GM12878 (cell line): ENCODE results near the gene TSFM. TPM values are rescaled to one million over a fixed set of nuclear protein-coding genes. Genes with fewer than 3 reads are reported as not detected.

Source experiments
- CBX3 ChIP-seq: fragments of 200-600 bp; sonication (generic); IDR thresholded peaks from 2 replicates; pipeline ENCODE4 v1.6.1; 2016; ENCODE audit warnings: low read depth, borderline replicate concordance
- EED ChIP-seq: sonication (generic); IDR thresholded peaks from 2 replicates; pipeline ENCODE4 v1.6.1; 2016; ENCODE audit warnings: antibody characterized with exemption, low read depth
- EZH2 ChIP-seq: IDR thresholded peaks from 2 replicates; pipeline ENCODE4 v1.6.1; 2012; ENCODE audit warnings: low read depth, mild to moderate bottlenecking, control low read depth, inconsistent platforms, low read length, borderline replicate concordance; ENCODE audit not compliant: control insufficient read depth
- FOS ChIP-seq: IDR thresholded peaks from 3 replicates; pipeline ENCODE4 v1.6.1; 2011; ENCODE audit warnings: borderline replicate concordance; ENCODE audit not compliant: insufficient read length; ENCODE audit errors: extremely low read depth
- HDAC6 ChIP-seq: fragments of 200-600 bp; sonication (generic); IDR thresholded peaks from one replicate; pipeline ENCODE4 v1.8.0; 2017; ENCODE audit warnings: antibody characterized with exemption; ENCODE audit not compliant: unreplicated experiment
- MTA3 ChIP-seq: IDR thresholded peaks from 2 replicates; pipeline ENCODE4 v1.6.1; 2012; ENCODE audit warnings: low read length, inconsistent platforms, borderline replicate concordance
- NFYA ChIP-seq: IDR thresholded peaks from 2 replicates; pipeline ENCODE4 v1.6.1; 2011; ENCODE audit warnings: low read depth, mild to moderate bottlenecking, low read length, improper control_type of control experiment, borderline replicate concordance
- NFYB ChIP-seq: IDR thresholded peaks from 2 replicates; pipeline ENCODE4 v1.6.1; 2011; ENCODE audit warnings: low read depth, mild to moderate bottlenecking, low read length, improper control_type of control experiment, moderate library complexity; ENCODE audit not compliant: insufficient read depth
- NR2C1 ChIP-seq: fragments of 450-650 bp; IDR thresholded peaks from 2 replicates; pipeline ENCODE4 v1.6.1; 2017; ENCODE audit warnings: antibody characterized with exemption, mild to moderate bottlenecking, moderate library complexity
- NR2F1 ChIP-seq: fragments of 450-650 bp; conservative IDR thresholded peaks from 2 replicates; pipeline ENCODE4 v1.6.1; 2017; ENCODE audit warnings: mild to moderate bottlenecking
- NRF1 ChIP-seq: conservative IDR thresholded peaks from 2 replicates; pipeline ENCODE4 v1.6.1; 2011; ENCODE audit warnings: mild to moderate bottlenecking, low read depth, low read length, improper control_type of control experiment
- PML ChIP-seq: IDR thresholded peaks from 2 replicates; pipeline ENCODE4 v1.6.1; 2012; ENCODE audit warnings: low read length, inconsistent platforms
- POLR2AphosphoS2 ChIP-seq: IDR thresholded peaks from 2 replicates; pipeline ENCODE4 v1.6.1; 2011; ENCODE audit warnings: low read depth, mild to moderate bottlenecking, low read length, improper control_type of control experiment, moderate library complexity
- RUNX3 ChIP-seq: IDR thresholded peaks from 2 replicates; pipeline ENCODE4 v1.6.1; 2012; ENCODE audit warnings: low read length, inconsistent platforms
- SMAD1 ChIP-seq: fragments of 450-650 bp; IDR thresholded peaks from 2 replicates; pipeline ENCODE4 v1.6.1; 2018; ENCODE audit warnings: mild to moderate bottlenecking, low read depth; ENCODE audit not compliant: partially characterized antibody
- TAF1 ChIP-seq: IDR thresholded peaks from 2 replicates; pipeline ENCODE4 v1.6.1; 2011; ENCODE audit warnings: mild to moderate bottlenecking, low read depth, low read length, borderline replicate concordance
- TCF12 ChIP-seq: IDR thresholded peaks from 2 replicates; pipeline ENCODE4 v1.6.1; 2011; ENCODE audit warnings: low read depth, mild to moderate bottlenecking, low read length
- ZNF24 ChIP-seq: fragments of 450-650 bp; IDR thresholded peaks from 2 replicates; pipeline ENCODE4 v1.6.1; 2017; ENCODE audit warnings: antibody characterized with exemption, mild to moderate bottlenecking
- polyA plus RNA-seq, 11 experiments: library from polyadenylated mRNA; depleted of rRNA in 4 of 11; unstranded in 6 of 11; stranded (reverse) in 5 of 11; fragments of >200 nt; fragmentation: Nextera tagmentation in 4 of 11; fragmentation: Illumina TruSeq in 1 of 11; extraction: Ambion mirVana in 4 of 11; extraction: Trizol in 1 of 11; gene quantifications; 1 replicate in 1 of 11; 2 replicates in 10 of 11; pipeline versions ENCODE4 v1.2.1 to v1.2.3, GENCODE V29; 2011 to 2016; ENCODE audit warnings: inconsistent platforms in 2 of 11, missing spikeins in 2 of 11, low read depth in 1 of 11
- total RNA-seq, 4 experiments: library from RNA; depleted of rRNA in 3 of 4; stranded (reverse); fragments of >200 nt in 3 of 4; fragmentation: Illumina TruSeq in 1 of 4; extraction: Trizol in 1 of 4; gene quantifications; 2 replicates each; pipeline versions ENCODE4 v1.2.1 to v1.2.3, GENCODE V29; 2013 to 2021
- TF ChIP-seq, protein P1 (sequence below): fragments of 450-650 bp; IDR thresholded peaks from 2 replicates; pipeline ENCODE4 v1.6.1; 2017; ENCODE audit warnings: borderline replicate concordance
- TF ChIP-seq, protein P2 (sequence below): IDR thresholded peaks from 2 replicates; pipeline ENCODE4 v1.6.1; 2012; ENCODE audit warnings: low read length, inconsistent platforms
- TF ChIP-seq, protein P3 (sequence below): fragments of 450-650 bp; IDR thresholded peaks from 2 replicates; pipeline ENCODE4 v1.6.1; 2017; ENCODE audit warnings: mild to moderate bottlenecking, low read depth, inconsistent platforms; ENCODE audit not compliant: poor library complexity, severe bottlenecking
- TF ChIP-seq, protein P4 (sequence below): IDR thresholded peaks from 2 replicates; pipeline ENCODE4 v1.6.1; 2011; ENCODE audit warnings: low read depth, low read length, improper control_type of control experiment, borderline replicate concordance

Gene TSFM
- total and polyA plus RNA-seq, 10 of the 15 experiments (the other 5 are each of a cell fraction or from before 2014, with no cell fraction given): 36.7 to 132 (median 45.6) TPM

DNA sequence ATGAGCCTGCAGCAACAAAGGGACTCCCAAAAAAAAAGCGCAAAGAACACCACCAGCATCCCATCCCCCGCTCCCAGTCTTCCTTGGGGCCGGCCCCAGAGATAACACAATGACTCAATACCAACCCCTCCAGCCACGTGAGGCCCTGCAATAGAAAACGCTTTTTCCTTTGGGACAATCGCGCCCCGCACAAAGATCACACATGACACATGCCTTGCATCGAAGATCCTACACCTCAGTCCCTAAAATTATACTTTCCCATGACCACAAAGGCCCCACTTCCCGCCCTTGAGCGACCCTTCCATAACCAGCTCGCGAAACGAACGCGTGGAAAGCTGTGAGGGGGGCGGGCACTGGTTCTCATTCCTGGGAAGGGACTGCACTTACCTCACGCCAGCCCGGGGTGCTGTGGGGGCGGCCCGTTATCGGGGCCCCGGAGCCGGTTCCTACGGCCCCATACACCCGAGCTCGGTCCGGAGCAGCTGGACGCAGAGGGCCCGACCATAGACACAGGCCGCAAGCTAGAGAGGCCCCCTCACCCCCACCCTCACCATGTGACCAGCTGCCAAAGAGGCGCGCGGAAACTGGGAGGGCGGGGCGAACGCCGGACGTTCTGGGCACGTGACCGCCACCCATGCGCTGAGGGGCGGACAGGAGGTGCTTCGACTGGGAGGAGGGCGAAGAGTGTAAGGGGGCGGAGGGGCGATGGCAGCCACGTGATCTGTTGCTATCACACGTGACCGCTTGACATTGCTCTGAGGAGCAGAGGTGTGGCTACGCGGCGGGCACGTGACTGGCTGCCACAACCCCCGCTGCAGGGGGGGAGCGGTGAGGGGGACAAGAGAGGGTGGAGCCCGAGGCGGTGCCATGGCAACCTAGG is 30.6 kb upstream of the TSFM start, which contains the start of gene CDK4 (continued):
- TF ChIP-seq TAF1: peak; percentile 77
- peak; percentile 50 for TF ChIP-seq RUNX3
- TF ChIP-seq POLR2AphosphoS2: no peak; the same call in 1 of the 2 replicates
- TF ChIP-seq, protein P1, sequence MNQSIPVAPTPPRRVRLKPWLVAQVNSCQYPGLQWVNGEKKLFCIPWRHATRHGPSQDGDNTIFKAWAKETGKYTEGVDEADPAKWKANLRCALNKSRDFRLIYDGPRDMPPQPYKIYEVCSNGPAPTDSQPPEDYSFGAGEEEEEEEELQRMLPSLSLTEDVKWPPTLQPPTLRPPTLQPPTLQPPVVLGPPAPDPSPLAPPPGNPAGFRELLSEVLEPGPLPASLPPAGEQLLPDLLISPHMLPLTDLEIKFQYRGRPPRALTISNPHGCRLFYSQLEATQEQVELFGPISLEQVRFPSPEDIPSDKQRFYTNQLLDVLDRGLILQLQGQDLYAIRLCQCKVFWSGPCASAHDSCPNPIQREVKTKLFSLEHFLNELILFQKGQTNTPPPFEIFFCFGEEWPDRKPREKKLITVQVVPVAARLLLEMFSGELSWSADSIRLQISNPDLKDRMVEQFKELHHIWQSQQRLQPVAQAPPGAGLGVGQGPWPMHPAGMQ: no peak
- 0 out of 2 replicates have a peak, but pooled peaks have one; percentile 9 for TF ChIP-seq NR2C1
- no peak for TF ChIP-seq HDAC6
- TF ChIP-seq PML: peak; percentile 67; the same call in 1 of the 2 replicates
- TF ChIP-seq, protein P2, sequence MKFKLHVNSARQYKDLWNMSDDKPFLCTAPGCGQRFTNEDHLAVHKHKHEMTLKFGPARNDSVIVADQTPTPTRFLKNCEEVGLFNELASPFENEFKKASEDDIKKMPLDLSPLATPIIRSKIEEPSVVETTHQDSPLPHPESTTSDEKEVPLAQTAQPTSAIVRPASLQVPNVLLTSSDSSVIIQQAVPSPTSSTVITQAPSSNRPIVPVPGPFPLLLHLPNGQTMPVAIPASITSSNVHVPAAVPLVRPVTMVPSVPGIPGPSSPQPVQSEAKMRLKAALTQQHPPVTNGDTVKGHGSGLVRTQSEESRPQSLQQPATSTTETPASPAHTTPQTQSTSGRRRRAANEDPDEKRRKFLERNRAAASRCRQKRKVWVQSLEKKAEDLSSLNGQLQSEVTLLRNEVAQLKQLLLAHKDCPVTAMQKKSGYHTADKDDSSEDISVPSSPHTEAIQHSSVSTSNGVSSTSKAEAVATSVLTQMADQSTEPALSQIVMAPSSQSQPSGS: no peak
- no peak for TF ChIP-seq SMAD1
- peak; percentile 31; the same call in 1 of the 2 replicates for TF ChIP-seq NRF1
- TF ChIP-seq FOS: peak; percentile 92
- no peak for TF ChIP-seq ZNF24
- no peak for TF ChIP-seq EED
- no peak for TF ChIP-seq NFYA
- TF ChIP-seq, protein P3, sequence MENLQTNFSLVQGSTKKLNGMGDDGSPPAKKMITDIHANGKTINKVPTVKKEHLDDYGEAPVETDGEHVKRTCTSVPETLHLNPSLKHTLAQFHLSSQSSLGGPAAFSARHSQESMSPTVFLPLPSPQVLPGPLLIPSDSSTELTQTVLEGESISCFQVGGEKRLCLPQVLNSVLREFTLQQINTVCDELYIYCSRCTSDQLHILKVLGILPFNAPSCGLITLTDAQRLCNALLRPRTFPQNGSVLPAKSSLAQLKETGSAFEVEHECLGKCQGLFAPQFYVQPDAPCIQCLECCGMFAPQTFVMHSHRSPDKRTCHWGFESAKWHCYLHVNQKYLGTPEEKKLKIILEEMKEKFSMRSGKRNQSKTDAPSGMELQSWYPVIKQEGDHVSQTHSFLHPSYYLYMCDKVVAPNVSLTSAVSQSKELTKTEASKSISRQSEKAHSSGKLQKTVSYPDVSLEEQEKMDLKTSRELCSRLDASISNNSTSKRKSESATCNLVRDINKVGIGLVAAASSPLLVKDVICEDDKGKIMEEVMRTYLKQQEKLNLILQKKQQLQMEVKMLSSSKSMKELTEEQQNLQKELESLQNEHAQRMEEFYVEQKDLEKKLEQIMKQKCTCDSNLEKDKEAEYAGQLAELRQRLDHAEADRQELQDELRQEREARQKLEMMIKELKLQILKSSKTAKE: no peak
- no peak; the same call in 1 of the 2 replicates for TF ChIP-seq NR2F1
- TF ChIP-seq MTA3: no peak
- TF ChIP-seq, protein P4, sequence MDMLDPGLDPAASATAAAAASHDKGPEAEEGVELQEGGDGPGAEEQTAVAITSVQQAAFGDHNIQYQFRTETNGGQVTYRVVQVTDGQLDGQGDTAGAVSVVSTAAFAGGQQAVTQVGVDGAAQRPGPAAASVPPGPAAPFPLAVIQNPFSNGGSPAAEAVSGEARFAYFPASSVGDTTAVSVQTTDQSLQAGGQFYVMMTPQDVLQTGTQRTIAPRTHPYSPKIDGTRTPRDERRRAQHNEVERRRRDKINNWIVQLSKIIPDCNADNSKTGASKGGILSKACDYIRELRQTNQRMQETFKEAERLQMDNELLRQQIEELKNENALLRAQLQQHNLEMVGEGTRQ: peak; percentile 100
- 0 out of 2 replicates have a peak, but pooled peaks have one; percentile 60 for TF ChIP-seq NFYB
- no peak for TF ChIP-seq EZH2
- TF ChIP-seq CBX3: no peak
- TF ChIP-seq TCF12: peak; percentile 14; the same call in 1 of the 2 replicates
